MCF 10A (cell line): ENCODE data around the gene TTC19. TPM values are rescaled to one million over a fixed set of nuclear protein-coding genes. Genes with fewer than 3 reads are reported as not detected.

ENCODE experiments used
- BruUV-seq: library from RNA; stranded (reverse); fragments of 400-500 nt; replicated peaks from 2 replicates; lab custom pipeline; 2021; lab: Mats Ljungman, UMichigan
- CTCF ChIA-PET: fragments of 300-600 bp; sonication (Branson Sonifier 250); formaldehyde crosslinking; extraction: SDS; loops from one replicate; lab custom pipeline; 2021; ENCODE audit warnings: antibody characterized with exemption, inconsistent platforms; lab: Yijun Ruan, JAX
- POLR2A ChIA-PET: fragments of 300-600, 350-650 bp; sonication (Branson Sonifier 250); formaldehyde crosslinking; extraction: SDS; loops from one replicate; lab custom pipeline; 2020; ENCODE audit warnings: antibody characterized with exemption, inconsistent platforms; lab: Yijun Ruan, JAX
- DNase-seq: peaks from one replicate; pipeline ENCODE4 v3.0.0-alpha.2; 2018; ENCODE audit not compliant: unreplicated experiment
- H3K27ac Mint-ChIP-seq: one replicate; pipeline ENCODE4 v1.8.0; 2022; ENCODE audit warnings: mild to moderate bottlenecking, low read depth, mixed read lengths; ENCODE audit not compliant: unreplicated experiment
- H3K27me3 Mint-ChIP-seq: one replicate; pipeline ENCODE4 v1.8.0; 2022; ENCODE audit warnings: mixed read lengths; ENCODE audit not compliant: insufficient read depth, unreplicated experiment
- H3K36me3 Mint-ChIP-seq: one replicate; pipeline ENCODE4 v1.8.0; 2022; ENCODE audit warnings: mild to moderate bottlenecking, moderate library complexity, mixed read lengths; ENCODE audit not compliant: insufficient read depth, unreplicated experiment
- H3K4me1 Mint-ChIP-seq: one replicate; pipeline ENCODE4 v1.8.0; 2022; ENCODE audit warnings: mixed read lengths; ENCODE audit not compliant: insufficient read depth, unreplicated experiment
- H3K4me3 Mint-ChIP-seq: one replicate; pipeline ENCODE4 v1.8.0; 2022; ENCODE audit warnings: mild to moderate bottlenecking, moderate library complexity, mixed read lengths; ENCODE audit not compliant: unreplicated experiment
- H3K9me3 Mint-ChIP-seq: one replicate; pipeline ENCODE4 v1.8.0; 2022; ENCODE audit warnings: mixed read lengths; ENCODE audit not compliant: unreplicated experiment
- intact Hi-C: fragments of 100-400 bp; cut with micrococcal nuclease; formaldehyde crosslinking; loops from 2 replicates; pipeline ENCODE4 v1.14.1; 2022
- total RNA-seq: library from RNA; stranded (reverse); gene quantifications from 2 replicates; pipeline ENCODE4 v1.2.3, GENCODE V29; 2022
- TF ChIP-seq, protein P1 (sequence below): fragments of 200-600 bp; IDR thresholded peaks from one replicate; pipeline ENCODE4 v1.8.0; 2022; ENCODE audit warnings: antibody characterized with exemption, mild to moderate bottlenecking; ENCODE audit not compliant: unreplicated experiment

TTC19 gene
- total RNA-seq, 1 experiment from 2014 or later, result 46.7 TPM

DNA sequence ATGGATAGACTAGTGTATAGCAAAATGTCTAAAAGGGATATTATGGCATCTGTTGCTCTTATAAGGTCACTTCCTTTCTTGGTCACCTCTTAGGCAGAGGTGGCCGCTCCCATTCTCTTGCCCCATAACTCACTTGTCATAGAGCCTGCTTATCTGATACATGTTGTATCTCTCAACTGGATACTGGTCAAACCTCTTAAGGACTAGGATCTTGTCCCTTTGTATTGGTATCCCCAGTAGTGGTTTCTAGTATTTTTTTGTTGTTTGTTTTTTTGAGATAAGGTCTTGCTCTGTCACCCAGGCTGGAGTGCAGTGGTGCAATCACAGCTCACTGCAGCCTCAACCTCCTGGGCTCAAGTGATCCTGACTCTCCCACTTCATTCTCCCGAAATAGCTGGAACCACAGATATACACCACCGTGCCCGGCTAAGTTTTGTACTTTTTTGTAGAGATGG is 27.1 kb upstream of the TTC19 start:
- no TSS peak for BruUV-seq
- peaks cover 15% of the 10 kb centered on the region for H3K4me1 Mint-ChIP-seq
- ChIA-PET POLR2A (interaction anchor here (0.7 to 0.9 kb wide), 2 partner anchors 23 to 26 kb away, joined by 3 to 5 read pairs; no protein-coding TSS in a partner anchor), CTCF (no interaction called here)
- no peak for DNase-seq
- intact Hi-C loops, result no loop called here
- peak overlapping the region; percentile 46 for H3K27ac Mint-ChIP-seq
- TF ChIP-seq, protein P1, sequence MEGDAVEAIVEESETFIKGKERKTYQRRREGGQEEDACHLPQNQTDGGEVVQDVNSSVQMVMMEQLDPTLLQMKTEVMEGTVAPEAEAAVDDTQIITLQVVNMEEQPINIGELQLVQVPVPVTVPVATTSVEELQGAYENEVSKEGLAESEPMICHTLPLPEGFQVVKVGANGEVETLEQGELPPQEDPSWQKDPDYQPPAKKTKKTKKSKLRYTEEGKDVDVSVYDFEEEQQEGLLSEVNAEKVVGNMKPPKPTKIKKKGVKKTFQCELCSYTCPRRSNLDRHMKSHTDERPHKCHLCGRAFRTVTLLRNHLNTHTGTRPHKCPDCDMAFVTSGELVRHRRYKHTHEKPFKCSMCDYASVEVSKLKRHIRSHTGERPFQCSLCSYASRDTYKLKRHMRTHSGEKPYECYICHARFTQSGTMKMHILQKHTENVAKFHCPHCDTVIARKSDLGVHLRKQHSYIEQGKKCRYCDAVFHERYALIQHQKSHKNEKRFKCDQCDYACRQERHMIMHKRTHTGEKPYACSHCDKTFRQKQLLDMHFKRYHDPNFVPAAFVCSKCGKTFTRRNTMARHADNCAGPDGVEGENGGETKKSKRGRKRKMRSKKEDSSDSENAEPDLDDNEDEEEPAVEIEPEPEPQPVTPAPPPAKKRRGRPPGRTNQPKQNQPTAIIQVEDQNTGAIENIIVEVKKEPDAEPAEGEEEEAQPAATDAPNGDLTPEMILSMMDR, result no peak
- H3K27me3 Mint-ChIP-seq, result no peaks in the 10 kb centered on the region
- H3K36me3 Mint-ChIP-seq, result peaks cover 40% of the 10 kb centered on the region
- no peak overlapping the region for H3K4me3 Mint-ChIP-seq
- no peaks in the 10 kb centered on the region for H3K9me3 Mint-ChIP-seq

- no peaks in the 10 kb centered on the region for H3K9me3 Mint-ChIP-seq
These were observed 26.6 kb upstream of the TTC19 start for GRCh38 chr17:15973016-15973415.

GRCh38 chr17:15973834-15974233 is 25.8 kb upstream of the TTC19 start:
- no peaks in the 10 kb centered on the region for H3K27me3 Mint-ChIP-seq
- peaks cover 12% of the 10 kb centered on the region for H3K4me1 Mint-ChIP-seq
- ChIA-PET CTCF (interaction anchor here (0.5 to 1.2 kb wide), 3 partner anchors 47 to 422 kb away, joined by 3 to 4 read pairs (median 3); no protein-coding TSS in a partner anchor), POLR2A (interaction anchor here (0.7 to 1.3 kb wide), 2 partner anchors 9 to 72 kb away, joined by 3 to 4 read pairs; no protein-coding TSS in a partner anchor)
- no peak overlapping the region for H3K27ac Mint-ChIP-seq
- no peak for DNase-seq
- TF ChIP-seq, protein P1, result no peak
- intact Hi-C loops, result no loop called here
- no peaks in the 10 kb centered on the region for H3K9me3 Mint-ChIP-seq
- no peak overlapping the region for H3K4me3 Mint-ChIP-seq
- no TSS peak for BruUV-seq
- peaks cover 47% of the 10 kb centered on the region for H3K36me3 Mint-ChIP-seq

More at GRCh38 chr17:15973016-15973415, 26.6 kb upstream of the TTC19 start:
- ChIA-PET CTCF (interaction anchor here (1.1 kb wide), 1 partner anchor 421 kb away, joined by 3 read pairs; no protein-coding TSS in a partner anchor), POLR2A (no interaction called here)
- DNase-seq, result no peak
- TF ChIP-seq, protein P1, result no peak
- Mint-ChIP-seq H3K27me3 (no peaks in the 10 kb centered on the region), H3K27ac (no peak overlapping the region), H3K4me3 (no peak overlapping the region), H3K36me3 (peaks cover 40% of the 10 kb centered on the region), H3K4me1 (peaks cover 12% of the 10 kb centered on the region)
- intact Hi-C loops, result no loop called here
- no TSS peak for BruUV-seq

- ChIA-PET CTCF (no interaction called here), POLR2A (no interaction called here)
- Mint-ChIP-seq H3K27me3 (no peaks in the 10 kb centered on the region), H3K4me1 (peaks cover 20% of the 10 kb centered on the region), H3K4me3 (no peak overlapping the region), H3K9me3 (no peaks in the 10 kb centered on the region), H3K36me3 (peaks cover 59% of the 10 kb centered on the region), H3K27ac (no peak overlapping the region)
- no TSS peak for BruUV-seq
- no peak for DNase-seq
- TF ChIP-seq, protein P1, result no peak
- intact Hi-C loops, result no loop called here
These were observed 21.7 kb upstream of the TTC19 start for GRCh38 chr17:15977894-15978293.
